CD4-positive, alpha-beta T cell treated with Interferon alpha-2 for 1 hour (primary cell): Measurements from ENCODE around the gene LEF1.

Source experiments
- DNase-seq, 2 donors: peaks; one replicate each; pipeline ENCODE4 v3.0.0-alpha.2; 2020 to 2022

LEF1 gene

GRCh38 chr4:108146819-108147218, 21.9 kb downstream of the LEF1 start:
- no peak for DNase-seq

- DNase-seq, result no peak
These were observed 22.4 kb downstream of the LEF1 start for GRCh38 chr4:108146336-108146735.

- DNase-seq, result no peak
These were observed 24.3 kb downstream of the LEF1 start for GRCh38 chr4:108144451-108144850.

GRCh38 chr4:108143515-108143914, 25.2 kb downstream of the LEF1 start:
- no peak for DNase-seq

GRCh38 chr4:108142870-108143269, 25.9 kb downstream of the LEF1 start:
- no peak for DNase-seq

- DNase-seq, result no peak
These were observed 27.4 kb downstream of the LEF1 start for GRCh38 chr4:108141213-108141950.

GRCh38 chr4:108140328-108140727, 28.4 kb downstream of the LEF1 start:
- no peak for DNase-seq

- no peak for DNase-seq
These were observed 29.6 kb downstream of the LEF1 start for GRCh38 chr4:108139089-108139488.

GRCh38 chr4:108135549-108136209, 33.1 kb downstream of the LEF1 start:
- DNase-seq, result no peak

- no peak for DNase-seq
These were observed 37.8 kb downstream of the LEF1 start for GRCh38 chr4:108130955-108131354.

GRCh38 chr4:108129196-108129595, 39.5 kb downstream of the LEF1 start:
- DNase-seq, result no peak

- DNase-seq, result no peak
These were observed 41.9 kb downstream of the LEF1 start for GRCh38 chr4:108126806-108127205.

- DNase-seq, result no peak
These were observed 47.9 kb downstream of the LEF1 start for GRCh38 chr4:108120789-108121188.

- peak in 1 of 2 donors; percentile 39 for DNase-seq
These were observed 49.4 kb downstream of the LEF1 start for GRCh38 chr4:108119199-108119800.

GRCh38 chr4:108118505-108118904, 50.2 kb downstream of the LEF1 start:
- DNase-seq, result peak in 1 of 2 donors; percentile 52

GRCh38 chr4:108117418-108118182, 51.1 kb downstream of the LEF1 start:
- DNase-seq, result no peak

- DNase-seq, result peak; percentile 40 to 61
These were observed 52.1 kb downstream of the LEF1 start for GRCh38 chr4:108116423-108117168.

GRCh38 chr4:108115168-108115526, 53.6 kb downstream of the LEF1 start:
- no peak for DNase-seq

- DNase-seq, result no peak
These were observed 54.2 kb downstream of the LEF1 start for GRCh38 chr4:108114503-108114902.

- peak; percentile 55 to 65 for DNase-seq
These were observed 55.5 kb downstream of the LEF1 start for GRCh38 chr4:108113229-108113628.

GRCh38 chr4:108111781-108112180, 57.0 kb downstream of the LEF1 start:
- DNase-seq, result no peak

GRCh38 chr4:108110450-108110849, 58.3 kb downstream of the LEF1 start:
- DNase-seq, result no peak

- no peak for DNase-seq
These were observed 58.7 kb downstream of the LEF1 start for GRCh38 chr4:108109997-108110416.
